PC-9 (cell line): ENCODE measurements around the gene PPP1R15B. TPM values are rescaled to one million over a fixed set of nuclear protein-coding genes. Genes with fewer than 3 reads are reported as not detected.
A peak's percentile ranks its signal among the peaks of the same experiment; 100 is the strongest.

Experiments
- BruUV-seq: library from RNA; stranded (reverse); fragments of 400-500 nt; replicated peaks from 2 replicates; lab custom pipeline; 2021; lab: Mats Ljungman, UMichigan
- CTCF ChIA-PET: fragments of 300-600 bp; sonication (Branson Sonifier 250); formaldehyde crosslinking; loops from one replicate; lab custom pipeline; 2022; ENCODE audit warnings: antibody characterized with exemption; lab: Charles Lee
- POLR2A ChIA-PET: fragments of 300-600 bp; sonication (Branson Sonifier 250); formaldehyde crosslinking; loops from one replicate; lab custom pipeline; 2022; ENCODE audit warnings: antibody characterized with exemption; ENCODE audit not compliant: unreplicated experiment; lab: Charles Lee
- DNase-seq, 2 experiments: peaks; one replicate each; pipeline versions ENCODE4 v3.0.0 to v3.0.0-alpha.2; 2015 to 2022; ENCODE audit warnings: mixed read lengths in 1 of 2
- H2AFZ ChIP-seq: fragments of 200-600 bp; sonication (generic); 2 replicates; pipeline ENCODE4 v1.8.1; 2017; ENCODE audit warnings: antibody characterized with exemption
- H3F3A ChIP-seq: fragments of 200-600 bp; sonication (generic); 2 replicates; pipeline ENCODE4 v1.8.1; 2017; ENCODE audit warnings: antibody characterized with exemption, mild to moderate bottlenecking, low read depth; ENCODE audit not compliant: insufficient read depth
- H3K27ac ChIP-seq: fragments of 200-600 bp; sonication (generic); 2 replicates; pipeline ENCODE4 v1.6.1; 2016; ENCODE audit warnings: mixed run types
- H3K27me3 ChIP-seq: fragments of 200-600 bp; sonication (generic); 2 replicates; pipeline ENCODE4 v1.6.1; 2016; ENCODE audit warnings: low read depth, mixed run types; ENCODE audit not compliant: insufficient read depth
- H3K36me3 ChIP-seq: fragments of 200-600 bp; sonication (generic); 2 replicates; pipeline ENCODE4 v1.6.1; 2016; ENCODE audit warnings: low read depth, mixed run types
- H3K4me1 ChIP-seq: fragments of 200-600 bp; sonication (generic); replicated peaks from 2 replicates; pipeline ENCODE4 v1.6.1; 2016; ENCODE audit warnings: mixed run types; ENCODE audit not compliant: insufficient read depth
- H3K4me2 ChIP-seq: fragments of 200-600 bp; sonication (generic); 2 replicates; pipeline ENCODE4 v1.6.1; 2017; ENCODE audit warnings: mixed run types
- H3K4me3 ChIP-seq: fragments of 200-600 bp; sonication (generic); 2 replicates; pipeline ENCODE4 v1.6.1; 2016; ENCODE audit warnings: mixed run types
- H3K79me2 ChIP-seq: fragments of 200-600 bp; sonication (generic); 2 replicates; pipeline ENCODE4 v1.6.1; 2017; ENCODE audit warnings: low read depth, mixed run types
- H3K9me2 ChIP-seq: fragments of 200-600 bp; sonication (generic); 2 replicates; pipeline ENCODE4 v1.8.1; 2017; ENCODE audit warnings: mild to moderate bottlenecking; ENCODE audit not compliant: insufficient read depth
- H3K9me3 ChIP-seq: fragments of 200-600 bp; sonication (generic); 2 replicates; pipeline ENCODE4 v1.8.1; 2016; ENCODE audit warnings: low read depth; ENCODE audit not compliant: insufficient read depth
- H4K20me1 ChIP-seq: fragments of 200-600 bp; sonication (generic); 2 replicates; pipeline ENCODE4 v1.8.1; 2017; ENCODE audit not compliant: insufficient read depth
- EZH2 ChIP-seq: fragments of 200-600 bp; sonication (generic); IDR thresholded peaks from 2 replicates; pipeline ENCODE4 v1.8.0; 2017; ENCODE audit warnings: antibody characterized with exemption, low read depth
- intact Hi-C: fragments of 100-400 bp; cut with micrococcal nuclease; formaldehyde crosslinking; loops from one replicate; pipeline ENCODE4 v1.10.0; 2022; ENCODE audit not compliant: unreplicated experiment
- total RNA-seq: library from RNA; stranded (reverse); gene quantifications from 2 replicates; pipeline ENCODE4 v1.2.3, GENCODE V29; 2021
- TF ChIP-seq, protein P1 (sequence below): fragments of 200-600 bp; sonication (generic); conservative IDR thresholded peaks from 2 replicates; pipeline ENCODE4 v1.6.1; 2017; ENCODE audit warnings: mixed run types, antibody characterized with exemption, mild to moderate bottlenecking, moderate library complexity

PPP1R15B gene
- total RNA-seq, 1 experiment from 2014 or later: 40.9 TPM

DNA sequence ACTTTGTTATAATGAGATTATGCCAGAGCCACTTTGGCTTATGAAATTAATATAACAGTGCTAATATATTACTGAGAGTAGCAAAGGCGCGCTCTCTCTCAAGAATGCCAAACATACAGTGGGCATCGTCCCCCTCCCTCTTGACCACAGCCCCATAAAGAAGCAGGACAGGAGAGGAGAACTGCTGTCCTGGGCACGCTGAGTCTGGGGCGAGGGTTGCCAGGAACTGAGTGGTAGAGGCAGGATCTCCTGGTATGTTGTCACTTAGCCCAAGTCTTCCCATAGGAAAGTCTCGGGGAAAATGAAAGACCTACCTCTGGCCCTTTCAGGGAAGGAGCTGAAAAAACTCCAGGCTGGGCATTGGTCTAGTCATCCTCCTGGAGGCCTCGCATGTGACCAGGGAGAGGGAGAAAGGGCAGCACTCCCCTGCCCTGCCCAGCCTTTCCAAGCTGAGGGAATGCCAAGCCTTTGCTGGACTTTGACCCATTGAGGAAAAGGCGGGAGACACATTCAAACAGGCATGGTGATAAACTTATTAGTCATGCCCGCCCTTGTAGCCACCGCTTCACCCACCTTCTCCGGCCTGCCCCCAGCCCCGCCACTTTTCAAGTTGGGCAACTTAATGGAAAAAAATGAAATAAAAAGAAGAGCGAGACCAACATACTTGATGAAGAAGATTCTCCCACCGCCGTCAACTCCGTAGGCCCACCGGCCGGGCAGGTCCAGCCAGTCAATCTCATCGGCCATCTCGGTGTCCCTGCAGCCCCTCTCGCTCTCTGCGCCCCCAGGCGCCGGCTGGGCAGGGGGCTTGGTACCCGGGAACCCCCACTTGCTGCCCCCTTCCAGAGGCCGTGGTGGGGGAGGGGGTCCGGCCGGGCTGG is 34.5 kb downstream of the PPP1R15B start:
- Histone ChIP-seq H3F3A (peaks cover 26% of the 10 kb centered on the region; the same call in 1 of the 2 replicates), H3K79me2 (peaks cover 60% of the 10 kb centered on the region), H3K9me2 (no peaks in the 10 kb centered on the region), H3K4me1 (peaks cover 60% of the 10 kb centered on the region), H4K20me1 (no peaks in the 10 kb centered on the region), H3K9me3 (no peaks in the 10 kb centered on the region), H2AFZ (peak overlapping the region; percentile 90), H3K27ac (peak overlapping the region; percentile 82), H3K27me3 (no peaks in the 10 kb centered on the region), H3K4me2 (peak overlapping the region; percentile 93), H3K36me3 (peaks cover 5% of the 10 kb centered on the region; the same call in 1 of the 2 replicates), H3K4me3 (peak overlapping the region; percentile 77)
- TF ChIP-seq EZH2: no peak
- TF ChIP-seq, protein P1, sequence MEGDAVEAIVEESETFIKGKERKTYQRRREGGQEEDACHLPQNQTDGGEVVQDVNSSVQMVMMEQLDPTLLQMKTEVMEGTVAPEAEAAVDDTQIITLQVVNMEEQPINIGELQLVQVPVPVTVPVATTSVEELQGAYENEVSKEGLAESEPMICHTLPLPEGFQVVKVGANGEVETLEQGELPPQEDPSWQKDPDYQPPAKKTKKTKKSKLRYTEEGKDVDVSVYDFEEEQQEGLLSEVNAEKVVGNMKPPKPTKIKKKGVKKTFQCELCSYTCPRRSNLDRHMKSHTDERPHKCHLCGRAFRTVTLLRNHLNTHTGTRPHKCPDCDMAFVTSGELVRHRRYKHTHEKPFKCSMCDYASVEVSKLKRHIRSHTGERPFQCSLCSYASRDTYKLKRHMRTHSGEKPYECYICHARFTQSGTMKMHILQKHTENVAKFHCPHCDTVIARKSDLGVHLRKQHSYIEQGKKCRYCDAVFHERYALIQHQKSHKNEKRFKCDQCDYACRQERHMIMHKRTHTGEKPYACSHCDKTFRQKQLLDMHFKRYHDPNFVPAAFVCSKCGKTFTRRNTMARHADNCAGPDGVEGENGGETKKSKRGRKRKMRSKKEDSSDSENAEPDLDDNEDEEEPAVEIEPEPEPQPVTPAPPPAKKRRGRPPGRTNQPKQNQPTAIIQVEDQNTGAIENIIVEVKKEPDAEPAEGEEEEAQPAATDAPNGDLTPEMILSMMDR: no peak
- ChIA-PET CTCF (interaction anchor here (1.0 to 1.6 kb wide), 3 partner anchors 22 to 163 kb away, joined by 3 to 12 read pairs (median 4); partner anchors contain the start of gene GOLT1A), POLR2A (interaction anchor here (0.5 to 0.6 kb wide), 2 partner anchors 209 to 1423 kb away, joined by 3 to 6 read pairs; no protein-coding TSS in a partner anchor)
- BruUV-seq: TSS peak; percentile 71
- intact Hi-C loops: loop anchor here (5.0 to 10.0 kb wide), 3 partner anchors 130 to 430 kb away; no protein-coding TSS in a partner anchor
- peak; percentile 59 to 65 for DNase-seq

DNA sequence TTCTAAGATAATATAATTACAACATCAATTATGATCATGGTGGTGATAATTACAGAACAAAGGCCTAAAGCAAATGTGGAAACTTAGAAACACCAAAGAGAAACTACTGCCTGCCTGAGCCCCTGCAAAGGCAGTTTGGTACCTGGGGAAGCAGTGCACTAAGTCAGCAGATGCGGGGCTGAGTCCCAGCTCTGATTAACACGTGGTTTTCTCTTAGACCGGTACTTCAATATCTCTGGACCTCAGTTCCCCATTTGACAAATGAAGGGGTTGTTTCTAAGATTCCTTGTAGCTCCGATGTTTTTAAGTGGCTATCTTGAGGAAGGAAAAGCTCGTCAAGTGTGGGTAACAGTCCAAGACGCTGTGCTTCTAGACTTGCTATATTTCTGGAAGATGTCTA is 35.2 kb downstream of the PPP1R15B start:
- peak overlapping the region; percentile 77 for H3K4me3 ChIP-seq
- CTCF ChIA-PET: no interaction called here
- H3K27me3 ChIP-seq: no peaks in the 10 kb centered on the region
- no peaks in the 10 kb centered on the region for H3K9me2 ChIP-seq
- POLR2A ChIA-PET: no interaction called here
- H3K36me3 ChIP-seq: peaks cover 5% of the 10 kb centered on the region; the same call in 1 of the 2 replicates
- BruUV-seq: no TSS peak
- intact Hi-C loops: loop anchor here (5.0 to 10.0 kb wide), 3 partner anchors 131 to 431 kb away; no protein-coding TSS in a partner anchor
- peaks cover 60% of the 10 kb centered on the region for H3K79me2 ChIP-seq
- H3K4me1 ChIP-seq: peaks cover 56% of the 10 kb centered on the region
- H3K9me3 ChIP-seq: no peaks in the 10 kb centered on the region
- peak overlapping the region; percentile 93 for H3K4me2 ChIP-seq
- no peak for DNase-seq
- H3F3A ChIP-seq: peaks cover 26% of the 10 kb centered on the region; the same call in 1 of the 2 replicates
- H4K20me1 ChIP-seq: no peaks in the 10 kb centered on the region
- TF ChIP-seq, protein P1: no peak
- TF ChIP-seq EZH2: no peak
- no peak overlapping the region for H3K27ac ChIP-seq
- 0 out of 2 replicates have a peak overlapping the region, but pooled peaks have one; percentile 90 for H2AFZ ChIP-seq

DNA sequence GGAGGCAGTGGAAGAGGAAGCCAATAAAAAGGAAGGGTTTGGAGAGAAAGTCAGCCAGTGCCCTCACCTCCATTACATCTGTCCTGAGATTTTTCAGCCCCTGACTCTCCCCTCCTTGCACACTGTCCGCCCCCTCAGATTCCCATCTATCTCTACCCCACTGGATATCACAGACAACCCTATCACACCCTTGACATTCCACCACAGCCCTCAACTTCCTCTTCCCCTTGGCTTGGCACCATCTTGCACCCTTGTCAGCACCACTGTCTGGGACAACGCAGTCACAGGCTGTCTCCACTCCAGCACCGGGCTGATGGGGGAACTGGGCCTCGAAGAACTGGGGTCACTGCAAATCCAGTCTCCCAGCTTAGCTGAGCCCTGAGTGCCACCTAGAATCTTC is 37.7 kb downstream of the PPP1R15B start:
- H3K9me3 ChIP-seq: no peaks in the 10 kb centered on the region
- H3K36me3 ChIP-seq: peaks cover 5% of the 10 kb centered on the region; the same call in 1 of the 2 replicates
- H3K27ac ChIP-seq: no peak overlapping the region
- no TSS peak for BruUV-seq
- ChIA-PET CTCF (no interaction called here), POLR2A (no interaction called here)
- peaks cover 64% of the 10 kb centered on the region for H3K79me2 ChIP-seq
- TF ChIP-seq, protein P1: no peak
- no peak for TF ChIP-seq EZH2
- no peak for DNase-seq
- H3K9me2 ChIP-seq: no peaks in the 10 kb centered on the region
- no peak overlapping the region for H3K4me2 ChIP-seq
- intact Hi-C loops: loop anchor here (10.0 kb wide), 1 partner anchor 239 kb away; no protein-coding TSS in a partner anchor
- no peak overlapping the region for H2AFZ ChIP-seq
- H4K20me1 ChIP-seq: no peaks in the 10 kb centered on the region
- H3K4me3 ChIP-seq: no peak overlapping the region
- no peaks in the 10 kb centered on the region for H3K27me3 ChIP-seq
- peaks cover 13% of the 10 kb centered on the region; the same call in 1 of the 2 replicates for H3F3A ChIP-seq
- H3K4me1 ChIP-seq: peaks cover 31% of the 10 kb centered on the region
